HCT116 (cell line): Measurements from ENCODE around the gene ASPG. TPM values are rescaled to one million over a fixed set of nuclear protein-coding genes. Genes with fewer than 3 reads are reported as not detected.

Experiments
- ATAC-seq: fragments of 200-7000 bp; cut with Tn5 transposase; 2 replicates; pipeline ENCODE4 v1.9.1; 2020; ENCODE audit warnings: mild to moderate bottlenecking, moderate library complexity
- BruUV-seq: library from RNA; stranded (reverse); fragments of 400-500 nt; replicated peaks from 2 replicates; lab custom pipeline; 2021; lab: Mats Ljungman, UMichigan
- CTCF ChIA-PET: fragments of 300-600 bp; sonication (Branson Sonifier 250); formaldehyde crosslinking; loops from one replicate; lab custom pipeline; 2021; ENCODE audit warnings: antibody characterized with exemption; lab: Charles Lee
- POLR2A ChIA-PET: fragments of 300-600, 350-600 bp; sonication (Branson Sonifier 250); formaldehyde crosslinking; loops from one replicate; lab custom pipeline; 2021; ENCODE audit warnings: antibody characterized with exemption; lab: Charles Lee
- RAD21 ChIA-PET, 2 experiments: fragments of 300-600 bp; sonication (Branson Sonifier 250); formaldehyde crosslinking; loops; one replicate each; lab custom pipeline; 2023; ENCODE audit warnings: low total read pairs in 2 of 2; ENCODE audit not compliant: uncharacterized antibody in 2 of 2, unreplicated experiment in 2 of 2, low non-redundant PET in 1 of 2; lab: Charles Lee
- DNase-seq: peaks from one replicate; pipeline ENCODE4 v3.0.0-alpha.2; 2010; ENCODE audit warnings: low read depth, low spot score
- H2AFZ ChIP-seq: fragments of 200-600 bp; shearing (Covaris generic), sonication (generic); 2 replicates; pipeline ENCODE4 v1.6.1; 2017; ENCODE audit warnings: low read depth, mixed run types, mixed read lengths, antibody characterized with exemption, low read length; ENCODE audit not compliant: poor library complexity, severe bottlenecking
- H3K27ac ChIP-seq: 2 replicates; pipeline ENCODE4 v1.5.1; 2012; ENCODE audit warnings: low read depth, low read length
- H3K27me3 ChIP-seq: fragments of 200-600 bp; sonication (generic); 2 replicates; pipeline ENCODE4 v1.6.1; 2016; ENCODE audit warnings: mixed run types, low read length, mixed read lengths; ENCODE audit not compliant: insufficient read depth
- H3K36me3 ChIP-seq, 2 experiments: fragments of 200-500 bp in 1 of 2; fragments of 200-600 bp in 1 of 2; sonication (Bioruptor generic) in 1 of 2; sonication (generic) in 1 of 2; 2 replicates each; pipeline versions ENCODE4 v1.5.1 to v1.6.1; 2014 to 2016; ENCODE audit warnings: low read length in 2 of 2, inconsistent platforms in 1 of 2, mixed read lengths in 1 of 2, mixed run types in 1 of 2; ENCODE audit not compliant: insufficient read depth in 2 of 2, control insufficient read depth in 1 of 2
- H3K4me1 ChIP-seq, 2 experiments: fragments of 200-600 bp in 1 of 2; sonication (generic) in 1 of 2; 2 replicates each; pipeline versions ENCODE4 v1.5.1 to v1.6.1; 2012 to 2017; ENCODE audit warnings: low read length in 2 of 2, inconsistent platforms in 1 of 2, mild to moderate bottlenecking in 1 of 2, mixed read lengths in 1 of 2, mixed run types in 1 of 2, moderate library complexity in 1 of 2; ENCODE audit not compliant: insufficient read depth in 2 of 2, control insufficient read depth in 1 of 2
- H3K4me2 ChIP-seq: fragments of 200-600 bp; sonication (generic); 2 replicates; pipeline ENCODE4 v1.6.1; 2017; ENCODE audit warnings: mixed run types, low read length, mixed read lengths
- H3K4me3 ChIP-seq, 2 experiments: fragments of 200-600 bp in 1 of 2; sonication (generic) in 1 of 2; replicated peaks in 1 of 2; 2 replicates each; pipeline ENCODE4 v1.5.1; 2011 to 2016; ENCODE audit warnings: low read length in 2 of 2, control low read depth in 1 of 2, low read depth in 1 of 2, mild to moderate bottlenecking in 1 of 2, mixed read lengths in 1 of 2, mixed run types in 1 of 2
- H3K79me2 ChIP-seq: fragments of 200-600 bp; sonication (generic); 2 replicates; pipeline ENCODE4 v1.6.1; 2017; ENCODE audit warnings: mild to moderate bottlenecking, mixed run types, low read length, moderate library complexity, mixed read lengths; ENCODE audit not compliant: insufficient read depth
- H3K9ac ChIP-seq: fragments of 200-600 bp; sonication (generic); 2 replicates; pipeline ENCODE4 v1.6.1; 2016; ENCODE audit warnings: low read length, mixed read lengths
- H3K9me2 ChIP-seq: fragments of 200-600 bp; sonication (generic), shearing (Covaris generic); 2 replicates; pipeline ENCODE4 v1.6.1; 2017; ENCODE audit warnings: mixed run types, mild to moderate bottlenecking, moderate library complexity; ENCODE audit not compliant: insufficient read depth
- H3K9me3 ChIP-seq, 2 experiments: fragments of 200-500 bp in 1 of 2; fragments of 200-600 bp in 1 of 2; sonication (Bioruptor generic) in 1 of 2; sonication (generic) in 1 of 2; 2 replicates each; pipeline ENCODE4 v1.6.1; 2014 to 2017; ENCODE audit warnings: low read length in 2 of 2, mixed read lengths in 2 of 2, inconsistent platforms in 1 of 2, low read depth in 1 of 2, mild to moderate bottlenecking in 1 of 2, mixed run types in 1 of 2, moderate library complexity in 1 of 2; ENCODE audit not compliant: control insufficient read depth in 1 of 2, insufficient read depth in 1 of 2
- H4K20me1 ChIP-seq: fragments of 200-600 bp; sonication (generic), shearing (Covaris generic); 2 replicates; pipeline ENCODE4 v1.6.1; 2017; ENCODE audit warnings: mixed run types, mild to moderate bottlenecking, moderate library complexity; ENCODE audit not compliant: insufficient read depth
- CBX3 ChIP-seq: IDR thresholded peaks from 2 replicates; pipeline ENCODE4 v1.6.1; 2012; ENCODE audit warnings: low read depth
- CEBPB ChIP-seq: IDR thresholded peaks from 2 replicates; pipeline ENCODE4 v1.6.1; 2012; ENCODE audit warnings: low read depth
- EGR1 ChIP-seq: IDR thresholded peaks from 2 replicates; pipeline ENCODE4 v1.6.1; 2012; ENCODE audit warnings: low read depth
- ELF1 ChIP-seq: IDR thresholded peaks from 2 replicates; pipeline ENCODE4 v1.6.1; 2012; ENCODE audit warnings: low read depth, borderline replicate concordance
- EZH2phosphoT487 ChIP-seq: fragments of 200-600 bp; IDR thresholded peaks from 2 replicates; pipeline ENCODE4 v1.6.1; 2018; ENCODE audit warnings: antibody characterized with exemption, borderline replicate concordance
- JUND ChIP-seq: IDR thresholded peaks from 2 replicates; pipeline ENCODE4 v1.6.1; 2012
- MAX ChIP-seq: IDR thresholded peaks from 2 replicates; pipeline ENCODE4 v1.6.1; 2012
- POLR2AphosphoS5 ChIP-seq: IDR thresholded peaks from 2 replicates; pipeline ENCODE4 v1.6.1; 2011; ENCODE audit warnings: mild to moderate bottlenecking, low read depth, low read length, moderate library complexity
- RAD21 ChIP-seq: IDR thresholded peaks from 2 replicates; pipeline ENCODE4 v1.6.1; 2012; ENCODE audit warnings: low read depth, mild to moderate bottlenecking
- SIN3A ChIP-seq: IDR thresholded peaks from 2 replicates; pipeline ENCODE4 v1.6.1; 2012; ENCODE audit warnings: low read depth
- SP1 ChIP-seq: IDR thresholded peaks from 2 replicates; pipeline ENCODE4 v1.6.1; 2012; ENCODE audit warnings: low read depth
- SRF ChIP-seq: IDR thresholded peaks from 2 replicates; pipeline ENCODE4 v1.6.1; 2012; ENCODE audit warnings: low read depth
- TCF7L2 ChIP-seq: IDR thresholded peaks from 2 replicates; pipeline ENCODE4 v1.7.0; 2011; ENCODE audit warnings: borderline replicate concordance, inconsistent platforms; ENCODE audit not compliant: insufficient read depth, insufficient read length; ENCODE audit errors: extremely low read depth
- YY1 ChIP-seq: IDR thresholded peaks from 2 replicates; pipeline ENCODE4 v1.6.1; 2011; ENCODE audit warnings: low read length, low read depth, moderate library complexity, mild to moderate bottlenecking; ENCODE audit not compliant: insufficient replicate concordance; ENCODE audit errors: extremely low read depth
- ZBTB33 ChIP-seq: IDR thresholded peaks from 2 replicates; pipeline ENCODE4 v1.6.1; 2011; ENCODE audit warnings: mild to moderate bottlenecking, low read length, moderate library complexity; ENCODE audit not compliant: insufficient replicate concordance; ENCODE audit errors: extremely low read depth
- ZNF274 ChIP-seq: fragments of 200-500 bp; sonication (Bioruptor generic); IDR thresholded peaks from 2 replicates; pipeline ENCODE4 v1.6.1; 2014; ENCODE audit warnings: mild to moderate bottlenecking, low read depth, low read length, inconsistent platforms
- intact Hi-C: fragments of 100-400 bp; cut with micrococcal nuclease; formaldehyde crosslinking; loops from 2 replicates; pipeline ENCODE4 v1.10.0; 2022
- total RNA-seq: library from RNA; stranded (reverse); gene quantifications from one replicate; pipeline ENCODE4 v1.2.1, GENCODE V29; 2021; ENCODE audit not compliant: unreplicated experiment
- TF ChIP-seq, protein P1 (sequence below): IDR thresholded peaks from 2 replicates; pipeline ENCODE4 v1.6.1; 2012
- TF ChIP-seq, protein P2 (sequence below), 3 experiments: fragments of 200-600 bp in 1 of 3; sonication (generic) in 1 of 3; IDR thresholded peaks in 2 of 3; conservative IDR thresholded peaks in 1 of 3; 2 replicates each; pipeline ENCODE4 v1.5.1; 2012 to 2017; ENCODE audit warnings: low read depth in 2 of 3, low read length in 2 of 3, antibody characterized with exemption in 1 of 3, borderline replicate concordance in 1 of 3, control low read depth in 1 of 3, mild to moderate bottlenecking in 1 of 3, mixed read lengths in 1 of 3, mixed run types in 1 of 3, moderate library complexity in 1 of 3; ENCODE audit not compliant: insufficient read depth in 1 of 3
- TF ChIP-seq, protein P3 (sequence below): IDR thresholded peaks from 2 replicates; pipeline ENCODE4 v1.6.1; 2012; ENCODE audit warnings: low read depth

Gene ASPG
- total RNA-seq, 1 experiment from 2014 or later: not detected

DNA sequence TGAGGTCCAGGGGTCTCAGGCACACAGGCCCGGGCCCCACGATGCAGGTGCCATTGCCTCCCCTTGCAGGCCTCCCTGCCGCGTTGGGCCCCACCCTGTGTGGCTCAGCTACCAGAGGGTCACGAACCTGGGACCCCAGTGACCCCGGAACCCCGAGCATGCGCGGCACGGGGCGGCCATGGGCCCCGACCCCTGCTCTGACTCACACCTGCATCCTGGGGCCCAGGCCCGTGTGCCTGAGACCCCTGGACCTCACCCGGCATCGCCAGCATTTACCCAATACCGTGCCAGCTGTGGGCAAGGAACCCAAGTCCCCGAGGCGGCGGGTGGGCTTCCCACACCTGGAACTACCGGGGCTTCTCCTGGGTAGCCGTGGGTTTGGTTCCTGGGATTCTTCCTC is 78.0 kb downstream of the ASPG start:
- no TSS peak for BruUV-seq
- Histone ChIP-seq H3K4me2 (no peak overlapping the region), H4K20me1 (no peaks in the 10 kb centered on the region), H3K79me2 (no peaks in the 10 kb centered on the region), H3K27ac (no peak overlapping the region), H3K4me3 (no peak overlapping the region), H3K9me3 (no peaks in the 10 kb centered on the region), H3K9ac (no peak overlapping the region), H3K36me3 (no peaks in the 10 kb centered on the region), H3K9me2 (no peaks in the 10 kb centered on the region), H3K4me1 (no peaks in the 10 kb centered on the region), H2AFZ (no peak overlapping the region), H3K27me3 (no peaks in the 10 kb centered on the region)
- no peak for TF ChIP-seq YY1
- TF ChIP-seq JUND: no peak
- TF ChIP-seq, protein P1, sequence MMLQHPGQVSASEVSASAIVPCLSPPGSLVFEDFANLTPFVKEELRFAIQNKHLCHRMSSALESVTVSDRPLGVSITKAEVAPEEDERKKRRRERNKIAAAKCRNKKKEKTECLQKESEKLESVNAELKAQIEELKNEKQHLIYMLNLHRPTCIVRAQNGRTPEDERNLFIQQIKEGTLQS: no peak
- TF ChIP-seq MAX: no peak
- no peak for TF ChIP-seq SP1
- TF ChIP-seq EZH2phosphoT487: no peak
- no peak for TF ChIP-seq ELF1
- no peak for TF ChIP-seq RAD21
- no peak for TF ChIP-seq POLR2AphosphoS5
- no peak for TF ChIP-seq CBX3
- TF ChIP-seq SIN3A: no peak
- no peak for TF ChIP-seq SRF
- no peak for TF ChIP-seq TCF7L2
- TF ChIP-seq ZNF274: no peak
- TF ChIP-seq, protein P2, sequence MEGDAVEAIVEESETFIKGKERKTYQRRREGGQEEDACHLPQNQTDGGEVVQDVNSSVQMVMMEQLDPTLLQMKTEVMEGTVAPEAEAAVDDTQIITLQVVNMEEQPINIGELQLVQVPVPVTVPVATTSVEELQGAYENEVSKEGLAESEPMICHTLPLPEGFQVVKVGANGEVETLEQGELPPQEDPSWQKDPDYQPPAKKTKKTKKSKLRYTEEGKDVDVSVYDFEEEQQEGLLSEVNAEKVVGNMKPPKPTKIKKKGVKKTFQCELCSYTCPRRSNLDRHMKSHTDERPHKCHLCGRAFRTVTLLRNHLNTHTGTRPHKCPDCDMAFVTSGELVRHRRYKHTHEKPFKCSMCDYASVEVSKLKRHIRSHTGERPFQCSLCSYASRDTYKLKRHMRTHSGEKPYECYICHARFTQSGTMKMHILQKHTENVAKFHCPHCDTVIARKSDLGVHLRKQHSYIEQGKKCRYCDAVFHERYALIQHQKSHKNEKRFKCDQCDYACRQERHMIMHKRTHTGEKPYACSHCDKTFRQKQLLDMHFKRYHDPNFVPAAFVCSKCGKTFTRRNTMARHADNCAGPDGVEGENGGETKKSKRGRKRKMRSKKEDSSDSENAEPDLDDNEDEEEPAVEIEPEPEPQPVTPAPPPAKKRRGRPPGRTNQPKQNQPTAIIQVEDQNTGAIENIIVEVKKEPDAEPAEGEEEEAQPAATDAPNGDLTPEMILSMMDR (IDR thresholded peaks at IDR 0.05 in 2 of 3, conservative IDR thresholded peaks at IDR 0.05 in 1 of 3; ENCODE audit: borderline replicate concordance in 1 of 3, insufficient read depth in 1 of 3, low read depth in 2 of 3, low read length in 2 of 3): no peak
- TF ChIP-seq, protein P3, sequence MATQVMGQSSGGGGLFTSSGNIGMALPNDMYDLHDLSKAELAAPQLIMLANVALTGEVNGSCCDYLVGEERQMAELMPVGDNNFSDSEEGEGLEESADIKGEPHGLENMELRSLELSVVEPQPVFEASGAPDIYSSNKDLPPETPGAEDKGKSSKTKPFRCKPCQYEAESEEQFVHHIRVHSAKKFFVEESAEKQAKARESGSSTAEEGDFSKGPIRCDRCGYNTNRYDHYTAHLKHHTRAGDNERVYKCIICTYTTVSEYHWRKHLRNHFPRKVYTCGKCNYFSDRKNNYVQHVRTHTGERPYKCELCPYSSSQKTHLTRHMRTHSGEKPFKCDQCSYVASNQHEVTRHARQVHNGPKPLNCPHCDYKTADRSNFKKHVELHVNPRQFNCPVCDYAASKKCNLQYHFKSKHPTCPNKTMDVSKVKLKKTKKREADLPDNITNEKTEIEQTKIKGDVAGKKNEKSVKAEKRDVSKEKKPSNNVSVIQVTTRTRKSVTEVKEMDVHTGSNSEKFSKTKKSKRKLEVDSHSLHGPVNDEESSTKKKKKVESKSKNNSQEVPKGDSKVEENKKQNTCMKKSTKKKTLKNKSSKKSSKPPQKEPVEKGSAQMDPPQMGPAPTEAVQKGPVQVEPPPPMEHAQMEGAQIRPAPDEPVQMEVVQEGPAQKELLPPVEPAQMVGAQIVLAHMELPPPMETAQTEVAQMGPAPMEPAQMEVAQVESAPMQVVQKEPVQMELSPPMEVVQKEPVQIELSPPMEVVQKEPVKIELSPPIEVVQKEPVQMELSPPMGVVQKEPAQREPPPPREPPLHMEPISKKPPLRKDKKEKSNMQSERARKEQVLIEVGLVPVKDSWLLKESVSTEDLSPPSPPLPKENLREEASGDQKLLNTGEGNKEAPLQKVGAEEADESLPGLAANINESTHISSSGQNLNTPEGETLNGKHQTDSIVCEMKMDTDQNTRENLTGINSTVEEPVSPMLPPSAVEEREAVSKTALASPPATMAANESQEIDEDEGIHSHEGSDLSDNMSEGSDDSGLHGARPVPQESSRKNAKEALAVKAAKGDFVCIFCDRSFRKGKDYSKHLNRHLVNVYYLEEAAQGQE: no peak
- no peak for TF ChIP-seq ZBTB33
- TF ChIP-seq EGR1: no peak
- no peak for TF ChIP-seq CEBPB
- RAD21 ChIA-PET: no interaction called here
- intact Hi-C loops: no loop called here
- CTCF ChIA-PET: no interaction called here
- ATAC-seq (no peak), DNase-seq (no peak)
- POLR2A ChIA-PET: no interaction called here
